K562 (cell line): ENCODE measurements around the gene DMGDH. TPM values are rescaled to one million over a fixed set of nuclear protein-coding genes. Genes with fewer than 3 reads are reported as not detected.

Experiments
- ATAC-seq: fragments of 200-7000 bp; cut with Tn5 transposase; 3 replicates; pipeline ENCODE4 v1.9.1; 2020; ENCODE audit warnings: moderate library complexity
- BruUV-seq: library from RNA; stranded (reverse); fragments of 400-500 nt; replicated peaks from 2 replicates; lab custom pipeline; 2021; lab: Mats Ljungman, UMichigan
- CTCF ChIA-PET: fragments of 300-600 bp; formaldehyde crosslinking; extraction: SDS; loops from one replicate; lab custom pipeline; 2021; ENCODE audit warnings: low intra/inter-chr PET ratio; lab: Yijun Ruan, JAX
- POLR2A ChIA-PET: fragments of 300-600, 350-650 bp; sonication (Branson Sonifier 250); formaldehyde crosslinking; extraction: SDS; loops from one replicate; lab custom pipeline; 2021; ENCODE audit warnings: antibody characterized with exemption, inconsistent platforms; lab: Yijun Ruan, JAX
- DNase-seq, 4 experiments: peaks; one replicate each; pipeline versions ENCODE4 v3.0.0 to v3.0.0-alpha.2; 2011 to 2018; ENCODE audit warnings: low spot score in 3 of 4, mixed read lengths in 3 of 4; ENCODE audit errors: extremely low read depth in 1 of 4
- FAIRE-seq: peaks from 2 replicates; lab custom pipeline; 2011; peaks lifted over from hg19 to GRCh38; lab: Jason Lieb, UNC
- H2AFZ ChIP-seq: 2 replicates; pipeline ENCODE4 v1.6.0; 2011; ENCODE audit warnings: low read depth, low read length, control low read depth, inconsistent platforms
- H3K27ac ChIP-seq: fragments of 200-600 bp; 3 replicates; pipeline ENCODE4 v1.8.0; 2011; ENCODE audit warnings: low read depth, mild to moderate bottlenecking, control low read depth, inconsistent platforms, low read length, moderate library complexity, mixed read lengths; ENCODE audit errors: extremely low read depth
- H3K27me3 ChIP-seq, 2 experiments: fragments of 300-600 bp in 1 of 2; 2 replicates in 1 of 2; 3 replicates in 1 of 2; pipeline versions ENCODE4 v1.6.0 to v1.8.0; 2011; ENCODE audit warnings: inconsistent platforms in 2 of 2, low read length in 2 of 2, mild to moderate bottlenecking in 1 of 2, mixed read lengths in 1 of 2, moderate library complexity in 1 of 2; ENCODE audit not compliant: control insufficient read depth in 2 of 2, insufficient read depth in 2 of 2
- H3K36me3 ChIP-seq: fragments of 300-600 bp; 3 replicates; pipeline ENCODE4 v1.8.0; 2011; ENCODE audit warnings: mild to moderate bottlenecking, low read length, inconsistent platforms; ENCODE audit not compliant: control insufficient read depth, insufficient read depth
- H3K4me1 ChIP-seq, 2 experiments: fragments of 200-600 bp in 1 of 2; replicated peaks in 1 of 2; 2 replicates in 1 of 2; 3 replicates in 1 of 2; pipeline versions ENCODE4 v1.5.1 to v1.8.0; 2011; ENCODE audit warnings: inconsistent platforms in 2 of 2, low read length in 2 of 2, mild to moderate bottlenecking in 1 of 2, mixed read lengths in 1 of 2, moderate library complexity in 1 of 2; ENCODE audit not compliant: control insufficient read depth in 2 of 2, insufficient read depth in 2 of 2
- H3K4me2 ChIP-seq: 2 replicates; pipeline ENCODE4 v1.6.1; 2011; ENCODE audit warnings: low read length, control low read depth, inconsistent platforms, mixed read lengths; ENCODE audit not compliant: insufficient read depth
- H3K4me3 ChIP-seq: fragments of 200-600 bp; sonication (generic), shearing (Covaris generic); 2 replicates; pipeline ENCODE4 v1.5.1; 2016; ENCODE audit warnings: control low read depth, inconsistent platforms
- H3K79me2 ChIP-seq: fragments of 200-600 bp; 3 replicates; pipeline ENCODE4 v1.8.0; 2011; ENCODE audit warnings: low read length, inconsistent platforms; ENCODE audit not compliant: control insufficient read depth, insufficient read depth
- H3K9ac ChIP-seq, 2 experiments: 2 replicates each; pipeline versions ENCODE4 v1.6.0 to v1.6.1; 2011; ENCODE audit warnings: low read depth in 2 of 2, low read length in 2 of 2, control low read depth in 1 of 2, inconsistent platforms in 1 of 2, mild to moderate bottlenecking in 1 of 2, mixed read lengths in 1 of 2; ENCODE audit not compliant: insufficient read depth in 1 of 2
- H3K9me1 ChIP-seq: one replicate; pipeline ENCODE4 v1.6.0; 2011; ENCODE audit warnings: inconsistent platforms, mild to moderate bottlenecking, low read length, moderate library complexity; ENCODE audit not compliant: control insufficient read depth, insufficient read depth
- H3K9me3 ChIP-seq: replicated peaks from 2 replicates; pipeline ENCODE4 v1.5.1; 2011; ENCODE audit warnings: low read depth, low read length, inconsistent platforms; ENCODE audit not compliant: control insufficient read depth, insufficient read depth
- H4K20me1 ChIP-seq: replicated peaks from 2 replicates; pipeline ENCODE4 v1.6.1; 2011; ENCODE audit warnings: low read length, inconsistent platforms, mixed read lengths; ENCODE audit not compliant: control insufficient read depth, insufficient read depth
- BHLHE40 ChIP-seq: IDR thresholded peaks from 2 replicates; pipeline ENCODE4 v1.6.1; 2011; ENCODE audit warnings: low read length, improper control_type of control experiment
- BRCA1 ChIP-seq, 2 experiments: fragments of 450-650 bp in 1 of 2; sonication (generic) in 1 of 2; formaldehyde crosslinking in 1 of 2; IDR thresholded peaks; 2 replicates each; pipeline versions ENCODE4 v1.5.0 to v1.6.1; 2017 to 2020; ENCODE audit warnings: mild to moderate bottlenecking in 1 of 2, missing genetic modification reagents in 1 of 2
- ESRRA ChIP-seq: fragments of 450-650 bp; IDR thresholded peaks from 2 replicates; pipeline ENCODE4 v1.6.1; 2014; ENCODE audit warnings: low read depth, mild to moderate bottlenecking, moderate library complexity, borderline replicate concordance
- GATAD2B ChIP-seq: fragments of 450-650 bp; IDR thresholded peaks from 2 replicates; pipeline ENCODE4 v1.6.1; 2017; ENCODE audit warnings: mild to moderate bottlenecking, borderline replicate concordance
- NR1H2 ChIP-seq: sonication (generic); formaldehyde crosslinking; IDR thresholded peaks from 2 replicates; pipeline ENCODE4 v1.4.0; 2020; ENCODE audit warnings: mild to moderate bottlenecking, missing genetic modification reagents
- ZNF316 ChIP-seq: fragments of 450-650 bp; IDR thresholded peaks from 2 replicates; pipeline ENCODE4 v1.6.1; 2016
- WGBS: fragments of 100-300 bp; shearing (Covaris generic); methylation state at CpG from one replicate; pipeline ENCODE4 v1.1.6; 2016; ENCODE audit warnings: low coverage, mixed read lengths; ENCODE audit not compliant: insufficient coverage; ENCODE audit errors: missing lambda C conversion rate; 5-methylcytosine and 5-hydroxymethylcytosine counted together
- in situ Hi-C: fragments of 300-500 bp; cut with MboI; formaldehyde crosslinking; loops from 4 replicates; pipeline ENCODE4 v1.15.0; 2018; ENCODE audit warnings: inconsistent platforms, mixed read lengths
- intact Hi-C: fragments of 100-400 bp; cut with micrococcal nuclease; formaldehyde crosslinking; loops from 2 replicates; pipeline ENCODE4 v1.14.2; 2022
- polyA plus RNA-seq, 8 experiments: library from polyadenylated mRNA; depleted of rRNA in 4 of 8; stranded (reverse) in 5 of 8; unstranded in 3 of 8; fragments of >200 nt; fragmentation: Nextera tagmentation in 2 of 8; fragmentation: Illumina TruSeq in 1 of 8; extraction: Ambion mirVana in 2 of 8; extraction: Trizol in 1 of 8; gene quantifications; 2 replicates each; pipeline versions ENCODE4 v1.2.1 to v1.2.3, GENCODE V29; 2011 to 2014; ENCODE audit warnings: inconsistent platforms in 1 of 8, missing spikeins in 1 of 8
- total RNA-seq, 7 experiments: library from RNA; depleted of rRNA in 6 of 7; stranded (reverse); fragments of >200 nt in 6 of 7; fragmentation: Illumina TruSeq in 2 of 7; extraction: Trizol in 2 of 7; gene quantifications; 2 replicates each; pipeline versions ENCODE4 v1.2.1 to v1.2.3, GENCODE V29; 2011 to 2021; ENCODE audit warnings: low replicate concordance in 1 of 7
- TF ChIP-seq, protein P1 (sequence below): IDR thresholded peaks from 2 replicates; pipeline ENCODE4 v1.6.1; 2014; ENCODE audit warnings: antibody characterized with exemption

The DMGDH gene
- total and polyA plus RNA-seq, 9 of the 15 experiments (the other 6 are each of a cell fraction or from before 2014, with no cell fraction given) = 0.13 to 0.58 TPM; not detected in 7

DNA sequence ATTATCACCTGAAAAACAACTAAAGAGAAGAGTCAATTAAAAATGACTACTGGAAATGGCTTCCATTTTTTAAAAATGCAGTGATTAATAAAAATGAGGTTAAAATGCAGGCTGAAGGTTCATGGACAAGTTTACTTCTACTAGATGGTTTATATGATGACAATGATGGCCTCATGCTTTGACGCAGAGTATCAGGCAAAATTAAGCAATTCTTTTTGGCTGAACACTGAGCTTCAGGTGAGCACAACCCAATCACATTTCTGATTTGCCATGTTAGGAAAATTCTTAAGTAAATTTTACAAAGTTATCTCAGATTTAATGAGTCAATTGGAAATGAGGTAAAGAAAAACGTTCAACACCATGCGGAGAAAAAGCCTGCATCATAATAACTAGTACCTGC lies 22.3 kb downstream of the DMGDH start:
- whole genome bisulfite sequencing = 3% methylated on average over 3 of the region's 3 CpGs
- Histone ChIP-seq H2AFZ (no peak overlapping the region), H3K36me3 (no peaks in the 10 kb centered on the region), H3K79me2 (no peaks in the 10 kb centered on the region), H3K27me3 (peaks cover 16 to 17% of the 10 kb centered on the region in 2 experiments; a peak in 4 of 5 replicates), H3K9me3 (no peaks in the 10 kb centered on the region), H3K27ac (no peak overlapping the region), H3K4me3 (no peak overlapping the region), H4K20me1 (no peaks in the 10 kb centered on the region), H3K4me2 (no peak overlapping the region), H3K9me1 (no peaks in the 10 kb centered on the region), H3K9ac (no peak overlapping the region), H3K4me1 (no peaks in the 10 kb centered on the region)
- in situ Hi-C loops = loop anchor here (25.0 kb wide), 1 partner anchor 815 kb away; no protein-coding TSS in a partner anchor
- FAIRE-seq (no peak), ATAC-seq (no peak), DNase-seq (no peak)
- ChIA-PET POLR2A (interaction anchor here (1.1 kb wide), 1 partner anchor 27 kb away, joined by 3 read pairs; no protein-coding TSS in a partner anchor), CTCF (no interaction called here)
- TF ChIP-seq BRCA1 (IDR thresholded peaks at IDR 0.05) (no peak), BRCA1 (CRISPR knock-in tag; IDR thresholded peaks at IDR 0.05) (no peak), BHLHE40 (no peak), ESRRA (no peak)
- intact Hi-C loops = no loop called here
- no TSS peak for BruUV-seq

DNA sequence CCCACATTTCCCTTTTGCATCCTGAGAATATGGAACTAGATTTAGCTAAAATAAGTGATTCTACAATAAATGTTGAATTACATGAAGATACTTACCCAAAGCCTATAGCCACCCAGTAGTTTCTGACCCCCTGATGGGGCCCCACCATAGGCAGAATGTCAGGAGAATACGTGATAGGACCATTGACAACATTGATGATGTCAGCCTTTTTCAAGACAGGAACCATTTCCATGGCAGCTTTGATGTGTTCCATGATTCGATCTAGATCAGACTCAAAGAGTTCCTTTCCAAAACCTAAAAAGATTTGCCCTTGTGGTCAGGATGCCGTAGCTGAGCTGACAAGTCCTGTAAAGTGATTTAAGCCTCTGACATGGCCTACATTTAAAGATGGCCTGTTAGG lies 27.3 kb downstream of the DMGDH start:
- no TSS peak for BruUV-seq
- intact Hi-C loops = no loop called here
- no peak for TF ChIP-seq GATAD2B
- TF ChIP-seq, protein P1, sequence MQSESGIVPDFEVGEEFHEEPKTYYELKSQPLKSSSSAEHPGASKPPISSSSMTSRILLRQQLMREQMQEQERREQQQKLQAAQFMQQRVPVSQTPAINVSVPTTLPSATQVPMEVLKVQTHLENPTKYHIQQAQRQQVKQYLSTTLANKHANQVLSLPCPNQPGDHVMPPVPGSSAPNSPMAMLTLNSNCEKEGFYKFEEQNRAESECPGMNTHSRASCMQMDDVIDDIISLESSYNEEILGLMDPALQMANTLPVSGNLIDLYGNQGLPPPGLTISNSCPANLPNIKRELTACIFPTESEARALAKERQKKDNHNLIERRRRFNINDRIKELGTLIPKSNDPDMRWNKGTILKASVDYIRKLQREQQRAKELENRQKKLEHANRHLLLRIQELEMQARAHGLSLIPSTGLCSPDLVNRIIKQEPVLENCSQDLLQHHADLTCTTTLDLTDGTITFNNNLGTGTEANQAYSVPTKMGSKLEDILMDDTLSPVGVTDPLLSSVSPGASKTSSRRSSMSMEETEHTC = no peak
- no peak for TF ChIP-seq NR1H2 (CRISPR knock-in tag)
- TF ChIP-seq ZNF316 = peak; percentile 24; the same call in 1 of the 2 replicates
- Histone ChIP-seq H3K4me2 (no peak overlapping the region), H4K20me1 (no peaks in the 10 kb centered on the region), H3K9me1 (no peaks in the 10 kb centered on the region), H3K27me3 (peaks cover 16 to 17% of the 10 kb centered on the region in 2 experiments; a peak in 4 of 5 replicates), H3K9ac (no peak overlapping the region), H3K27ac (no peak overlapping the region), H3K9me3 (no peaks in the 10 kb centered on the region), H3K4me3 (no peak overlapping the region), H2AFZ (no peak overlapping the region), H3K36me3 (no peaks in the 10 kb centered on the region), H3K4me1 (no peaks in the 10 kb centered on the region), H3K79me2 (no peaks in the 10 kb centered on the region)
- WGBS = 0% methylated on average over 3 of the region's 3 CpGs
- POLR2A ChIA-PET = no interaction called here
- CTCF ChIA-PET = no interaction called here
- no peak for ATAC-seq
- no peak for DNase-seq
- in situ Hi-C loops = loop anchor here (25.0 kb wide), 1 partner anchor 820 kb away; no protein-coding TSS in a partner anchor
- FAIRE-seq = no peak
